Measurements from ENCODE around the gene CRYBA2. TPM values are rescaled to one million over a fixed set of nuclear protein-coding genes. Genes with fewer than 3 reads are reported as not detected.

Gene CRYBA2
- total and polyA plus RNA-seq, 7 donors = 1.4 to 10.8 (median 5.5) TPM; not detected in 4

- Histone ChIP-seq H3K27me3 (peaks cover 0 to 59% (median 12%) of the 10 kb centered on the region in 3 donors), H3K4me1 (no peaks in the 10 kb centered on the region), H3K27ac (no peak overlapping the region), H3K36me3 (no peaks in the 10 kb centered on the region), H3K9me3 (no peaks in the 10 kb centered on the region), H3K4me3 (no peak overlapping the region)
- WGBS, 2 donors = 91 to 96% methylated on average over 1 of the region's 1 CpG
- no peak for DNase-seq
- no peak for TF ChIP-seq EP300 (IDR thresholded peaks at IDR 0.05)
- TF ChIP-seq CTCF (IDR thresholded peaks at IDR 0.05) = no peak
- TF ChIP-seq POLR2A (IDR thresholded peaks at IDR 0.05) = no peak
- TF ChIP-seq POLR2AphosphoS5 (IDR thresholded peaks at IDR 0.05) = no peak
- intact Hi-C loops (cut with DNase I) = no loop called here
These were observed 46.6 kb downstream of the CRYBA2 start for GRCh38 chr2:218946621-218947020.

- no peak overlapping the region for H3K27ac ChIP-seq
- TF ChIP-seq POLR2A (IDR thresholded peaks at IDR 0.05) (no peak), EP300 (IDR thresholded peaks at IDR 0.05) (no peak)
- intact Hi-C loops (cut with DNase I) = no loop called here
- no peaks in the 10 kb centered on the region for H3K9me3 ChIP-seq
- no peak for DNase-seq
- no peaks in the 10 kb centered on the region for H3K36me3 ChIP-seq
- H3K27me3 ChIP-seq = peaks cover 0 to 59% (median 12%) of the 10 kb centered on the region in 3 donors
- no peak overlapping the region for H3K4me3 ChIP-seq
- no peaks in the 10 kb centered on the region for H3K4me1 ChIP-seq
- WGBS, 2 donors = 72 to 77% methylated on average over 1 of the region's 1 CpG
These were observed 48.3 kb downstream of the CRYBA2 start for GRCh38 chr2:218944759-218945404.

Small RNA genes lying within 50 kb of the gene (small RNA-seq; reads per million reads assigned to genes)
- 6.1 to 164 (median 65.2) reads per million in 3 donors for gene MIR375

Other genes starting within 250 kb of the CRYBA2 start
- gene CYP27A1, start 211.3 kb downstream of the CRYBA2 start, total RNA-seq = 10 to 100 TPM; 21.9 to 30.1 (median 25.7) TPM
- 10 to 100 TPM; 13.5 to 17.4 (median 14.6) TPM for gene CYP27A1, start 211.3 kb downstream of the CRYBA2 start, polyA plus RNA-seq
- gene PRKAG3, start 161.6 kb downstream of the CRYBA2 start, total RNA-seq = not detected
- not detected for gene PRKAG3, start 161.6 kb downstream of the CRYBA2 start, polyA plus RNA-seq
- 1 to 10 TPM; 2.6 to 3.9 (median 3.1) TPM for gene WNT6, start 133.6 kb downstream of the CRYBA2 start, total RNA-seq
- gene WNT6, start 133.6 kb downstream of the CRYBA2 start, polyA plus RNA-seq = 1 to 10 TPM in 1 of 3 donors, not detected in 2; 1.5 TPM
- not detected for gene WNT10A, start 112.6 kb downstream of the CRYBA2 start, total RNA-seq
- under 1 TPM in 1 of 3 donors, not detected in 2; 0.38 TPM for gene WNT10A, start 112.6 kb downstream of the CRYBA2 start, polyA plus RNA-seq
- gene CDK5R2, start 33.8 kb downstream of the CRYBA2 start, total RNA-seq = under 1 TPM in 2 of 4 donors, not detected in 2; 0.14 to 0.36 TPM
- under 1 TPM in 1 of 3 donors, not detected in 2; 0.48 TPM for gene CDK5R2, start 33.8 kb downstream of the CRYBA2 start, polyA plus RNA-seq
- gene FEV, start 8.2 kb downstream of the CRYBA2 start, total RNA-seq = under 1 TPM in 1 of 4 donors, not detected in 3; 0.71 TPM
- gene FEV, start 8.2 kb downstream of the CRYBA2 start, polyA plus RNA-seq = 1 to 10 TPM in 1 of 3 donors, under 1 TPM in 1, not detected in 1; 0.77 to 6.0 TPM
- gene CFAP65, start 48.1 kb upstream of the CRYBA2 start, total RNA-seq = not detected
- gene CFAP65, start 48.1 kb upstream of the CRYBA2 start, polyA plus RNA-seq = under 1 TPM; under 0.01 to 0.10 (median under 0.01) TPM
- not detected for gene IHH, start 67.5 kb upstream of the CRYBA2 start, total RNA-seq
- gene IHH, start 67.5 kb upstream of the CRYBA2 start, polyA plus RNA-seq = 10 to 100 TPM; 12.9 to 36.1 (median 21.6) TPM
- gene NHEJ1, start 167.4 kb upstream of the CRYBA2 start, total RNA-seq = 10 to 100 TPM; 15.1 to 22.5 (median 18.4) TPM
- gene NHEJ1, start 167.4 kb upstream of the CRYBA2 start, polyA plus RNA-seq = 10 to 100 TPM; 23.6 to 60.1 (median 50.2) TPM
- gene SLC23A3, start 176.6 kb upstream of the CRYBA2 start, total RNA-seq = 1 to 10 TPM in 1 of 4 donors, under 1 TPM in 3; 0.14 to 3.9 (median 0.67) TPM
- 1 to 10 TPM in 2 of 3 donors, under 1 TPM in 1; 0.60 to 6.5 (median 1.6) TPM for gene SLC23A3, start 176.6 kb upstream of the CRYBA2 start, polyA plus RNA-seq
- 10 to 100 TPM; 24.1 to 38.5 (median 34.1) TPM for gene CNPPD1, start 183.5 kb upstream of the CRYBA2 start, total RNA-seq
- gene CNPPD1, start 183.5 kb upstream of the CRYBA2 start, polyA plus RNA-seq = 10 to 100 TPM; 53.5 to 79.5 (median 59.4) TPM
- 10 to 100 TPM; 37.3 to 48.2 (median 43.2) TPM for gene RETREG2, start 184.9 kb upstream of the CRYBA2 start, total RNA-seq
- 10 to 100 TPM; 36.6 to 81.3 (median 43.5) TPM for gene RETREG2, start 184.9 kb upstream of the CRYBA2 start, polyA plus RNA-seq
- 10 to 100 TPM; 26.9 to 55.8 (median 45.6) TPM for gene ZFAND2B, start 213.4 kb upstream of the CRYBA2 start, total RNA-seq
- 100 to 1,000 TPM in 1 of 3 donors, 10 to 100 TPM in 2; 52.4 to 103 (median 95.5) TPM for gene ZFAND2B, start 213.4 kb upstream of the CRYBA2 start, polyA plus RNA-seq
- 10 to 100 TPM; 11.8 to 23.0 (median 16.1) TPM for gene ABCB6, start 225.5 kb upstream of the CRYBA2 start, total RNA-seq
- gene ABCB6, start 225.5 kb upstream of the CRYBA2 start, polyA plus RNA-seq = 10 to 100 TPM in 1 of 3 donors, 1 to 10 TPM in 1, not detected in 1; 4.8 to 39.3 TPM
- 10 to 100 TPM; 28.8 to 32.0 (median 29.8) TPM for gene ATG9A, start 236.2 kb upstream of the CRYBA2 start, total RNA-seq
- gene ATG9A, start 236.2 kb upstream of the CRYBA2 start, polyA plus RNA-seq = 10 to 100 TPM in 2 of 3 donors, 1 to 10 TPM in 1; 7.6 to 40.6 (median 10.2) TPM
- gene ANKZF1, start 236.4 kb upstream of the CRYBA2 start, total RNA-seq = 10 to 100 TPM; 28.1 to 52.6 (median 41.1) TPM
- gene ANKZF1, start 236.4 kb upstream of the CRYBA2 start, polyA plus RNA-seq = 10 to 100 TPM in 1 of 3 donors, 1 to 10 TPM in 2; 9.0 to 36.9 (median 9.7) TPM